ENCODE measurements around the gene BTLA.

DNA sequence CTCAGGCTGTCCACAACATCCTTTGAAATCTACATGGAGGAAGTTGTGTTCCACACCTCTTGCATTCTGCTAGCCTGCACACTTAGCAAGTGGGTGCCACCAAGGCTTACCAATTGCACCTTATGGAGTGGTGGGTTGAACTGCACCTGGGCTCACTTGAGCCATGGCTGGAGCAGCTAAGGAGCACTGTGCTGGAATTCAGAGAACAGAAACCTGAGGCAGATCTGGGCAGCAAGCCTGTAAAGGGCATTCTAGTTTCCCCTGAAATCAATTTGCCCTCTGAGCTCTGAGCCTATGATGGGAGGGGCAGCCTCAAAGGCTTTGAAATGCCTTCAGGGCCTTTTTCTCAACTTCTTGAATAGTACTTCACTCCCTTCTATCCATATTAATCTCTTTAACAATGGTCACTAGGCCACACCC lies 18.0 kb downstream of the BTLA start:
- TF ChIP-seq, protein P1, sequence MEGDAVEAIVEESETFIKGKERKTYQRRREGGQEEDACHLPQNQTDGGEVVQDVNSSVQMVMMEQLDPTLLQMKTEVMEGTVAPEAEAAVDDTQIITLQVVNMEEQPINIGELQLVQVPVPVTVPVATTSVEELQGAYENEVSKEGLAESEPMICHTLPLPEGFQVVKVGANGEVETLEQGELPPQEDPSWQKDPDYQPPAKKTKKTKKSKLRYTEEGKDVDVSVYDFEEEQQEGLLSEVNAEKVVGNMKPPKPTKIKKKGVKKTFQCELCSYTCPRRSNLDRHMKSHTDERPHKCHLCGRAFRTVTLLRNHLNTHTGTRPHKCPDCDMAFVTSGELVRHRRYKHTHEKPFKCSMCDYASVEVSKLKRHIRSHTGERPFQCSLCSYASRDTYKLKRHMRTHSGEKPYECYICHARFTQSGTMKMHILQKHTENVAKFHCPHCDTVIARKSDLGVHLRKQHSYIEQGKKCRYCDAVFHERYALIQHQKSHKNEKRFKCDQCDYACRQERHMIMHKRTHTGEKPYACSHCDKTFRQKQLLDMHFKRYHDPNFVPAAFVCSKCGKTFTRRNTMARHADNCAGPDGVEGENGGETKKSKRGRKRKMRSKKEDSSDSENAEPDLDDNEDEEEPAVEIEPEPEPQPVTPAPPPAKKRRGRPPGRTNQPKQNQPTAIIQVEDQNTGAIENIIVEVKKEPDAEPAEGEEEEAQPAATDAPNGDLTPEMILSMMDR (CRISPR knock-in tag; IDR thresholded peaks at IDR 0.05), result no peak
- no peak for TF ChIP-seq ZMYM4 (CRISPR knock-in tag; IDR thresholded peaks at IDR 0.05)
- TF ChIP-seq E2F1 (CRISPR knock-in tag; IDR thresholded peaks at IDR 0.05), result no peak
- no peak for TF ChIP-seq NBN (conservative IDR thresholded peaks at IDR 0.05)
- no peak for TF ChIP-seq ZBTB49 (CRISPR knock-in tag; IDR thresholded peaks at IDR 0.05; ENCODE audit: borderline replicate concordance)
- TF ChIP-seq YY1 (IDR thresholded peaks at IDR 0.05; ENCODE audit: insufficient read depth, insufficient replicate concordance, low read depth, low read length), result no peak

Data from HepG2 (cell line).